ENCODE data around the gene RPS27L.

The RPS27L gene

GRCh38 chr15:63188247-63188925, 31.1 kb upstream of the RPS27L start:
- peak in 1 of 2 donors; percentile 34 for DNase-seq (ENCODE audit: low read depth in 2 of 2)

- no peak for DNase-seq (ENCODE audit: low read depth in 2 of 2)
Measured at GRCh38 chr15:63187589-63188226, 30.4 kb upstream of the RPS27L start.

DNA sequence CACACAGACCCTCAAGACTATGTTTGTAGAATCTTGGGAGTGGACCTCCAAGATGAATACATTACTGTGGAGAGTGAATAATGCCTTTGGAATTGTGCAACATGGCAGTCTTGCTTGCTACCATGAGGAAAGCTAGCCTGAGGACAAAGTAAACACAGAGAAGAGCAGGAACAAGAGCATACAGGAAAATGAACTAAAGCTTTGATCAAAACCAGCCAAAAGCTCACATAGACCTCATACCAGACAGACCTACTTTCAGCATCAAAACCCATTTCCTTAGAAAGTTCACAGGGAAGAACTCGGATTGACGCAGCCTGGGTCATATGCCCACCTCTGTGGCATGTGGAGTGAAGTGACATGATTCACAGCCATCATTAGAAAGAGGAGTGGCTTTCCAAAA, 28.8 kb upstream of the RPS27L start:
- no peak for DNase-seq (ENCODE audit: low read depth in 2 of 2)

DNA sequence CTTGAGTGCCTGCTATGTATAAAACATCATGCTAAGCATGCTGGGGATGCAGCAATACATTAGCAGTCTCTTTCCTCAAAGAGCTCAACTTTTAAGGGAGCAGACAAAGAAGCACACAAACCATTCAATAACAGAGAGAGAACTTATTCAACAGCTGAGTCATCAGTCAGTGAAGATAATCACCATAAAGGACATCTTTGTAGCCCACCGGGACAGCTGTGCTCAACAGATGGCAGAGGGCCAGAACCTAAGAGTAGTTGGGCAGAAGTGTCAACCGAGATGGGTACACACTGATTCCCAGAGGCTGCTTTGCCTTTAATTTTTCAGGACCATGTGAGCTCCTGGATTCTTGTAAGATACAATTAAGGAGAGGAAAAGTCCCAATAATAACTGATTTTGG, 27.9 kb upstream of the RPS27L start:
- DNase-seq (ENCODE audit: low read depth in 2 of 2): no peak

DNA sequence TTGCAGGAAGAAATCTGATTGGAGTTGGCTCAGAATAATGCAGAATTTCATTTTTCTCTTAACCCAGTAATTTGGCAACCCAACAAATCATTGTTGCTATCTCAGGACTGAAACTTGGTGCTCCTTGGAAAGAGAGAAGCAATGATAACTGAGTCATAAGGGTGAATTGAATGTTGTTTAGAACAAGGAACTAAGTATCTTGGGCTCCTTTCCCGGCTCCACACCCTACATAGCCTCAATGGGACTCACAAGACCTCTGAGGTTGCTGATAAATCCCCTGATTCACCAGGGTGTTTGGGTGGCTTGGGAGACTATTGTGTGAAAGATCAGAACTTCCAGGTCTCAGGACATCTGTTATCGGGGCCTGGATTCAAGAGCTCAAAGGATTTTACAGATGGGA, 24.4 kb upstream of the RPS27L start:
- no peak for DNase-seq (ENCODE audit: low read depth in 2 of 2)

- DNase-seq (ENCODE audit: low read depth in 2 of 2): no peak
Measured at GRCh38 chr15:63180746-63181145, 23.5 kb upstream of the RPS27L start.

DNA sequence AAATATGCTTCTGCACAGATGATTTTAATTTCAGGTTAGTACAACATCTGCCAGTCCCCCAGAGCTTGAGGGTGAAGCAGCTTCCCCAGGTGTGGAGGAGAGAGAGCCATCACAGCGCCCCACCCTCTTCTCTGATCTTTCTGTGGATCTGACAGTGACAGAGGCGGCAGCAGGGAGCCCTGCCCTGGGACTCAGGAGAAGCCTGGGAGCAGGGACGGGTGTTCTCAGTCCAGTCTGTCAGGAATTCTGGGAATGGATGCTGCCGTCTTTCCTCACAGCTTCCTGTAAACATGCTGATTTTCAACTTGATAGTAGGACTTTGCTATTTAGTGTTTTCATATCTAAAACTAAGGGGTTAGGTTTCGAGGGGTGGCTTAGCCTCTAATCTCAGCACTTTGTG, 20.8 kb upstream of the RPS27L start:
- no peak for DNase-seq (ENCODE audit: low read depth in 2 of 2)

- no peak for DNase-seq (ENCODE audit: low read depth in 2 of 2)
Measured at GRCh38 chr15:63176302-63176701, 19.0 kb upstream of the RPS27L start.

- no peak for DNase-seq (ENCODE audit: low read depth in 2 of 2)
Measured at GRCh38 chr15:63172851-63173451, 15.7 kb upstream of the RPS27L start.

- no peak for DNase-seq (ENCODE audit: low read depth in 2 of 2)
Measured at GRCh38 chr15:63172376-63172775, 15.1 kb upstream of the RPS27L start.

GRCh38 chr15:63169788-63170187, 12.5 kb upstream of the RPS27L start:
- no peak for DNase-seq (ENCODE audit: low read depth in 2 of 2)

- DNase-seq (ENCODE audit: low read depth in 2 of 2): no peak
Measured at GRCh38 chr15:63166219-63166618, 8.9 kb upstream of the RPS27L start.

DNA sequence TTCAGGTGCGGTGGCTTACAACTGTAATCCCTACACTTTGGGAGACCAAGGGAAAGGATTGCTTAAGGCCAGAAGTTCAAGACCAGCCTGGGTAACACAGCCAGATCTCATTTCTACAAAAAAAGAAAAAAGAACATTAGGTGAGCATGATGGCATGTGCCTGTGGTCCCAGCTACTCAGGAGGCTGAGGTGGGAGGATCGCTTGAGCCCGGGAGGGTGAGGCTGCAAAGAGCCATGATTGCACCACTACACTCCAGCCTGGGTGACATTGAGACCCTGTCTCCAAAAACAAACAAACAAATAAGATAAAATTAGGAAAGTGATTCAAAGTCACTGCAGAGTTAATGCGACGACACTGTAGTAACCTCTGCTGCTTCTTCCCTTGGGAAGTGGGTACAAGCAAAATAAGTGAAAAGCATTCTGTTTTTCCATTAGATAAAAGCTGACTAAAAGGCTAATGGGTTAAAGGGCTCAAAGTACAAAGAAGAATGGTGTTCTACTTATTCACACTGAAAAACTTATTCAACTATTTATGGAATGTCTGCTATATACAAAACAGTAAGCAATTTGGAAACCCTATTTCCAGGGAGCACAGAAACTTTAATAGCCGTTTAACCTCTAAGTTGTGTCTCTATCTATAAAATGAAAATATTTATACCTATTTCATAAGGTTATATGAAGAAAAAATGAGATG, 8.0 kb upstream of the RPS27L start:
- no peak for DNase-seq (ENCODE audit: low read depth in 2 of 2)

GRCh38 chr15:63163217-63163616, 5.9 kb upstream of the RPS27L start:
- no peak for DNase-seq (ENCODE audit: low read depth in 2 of 2)

DNA sequence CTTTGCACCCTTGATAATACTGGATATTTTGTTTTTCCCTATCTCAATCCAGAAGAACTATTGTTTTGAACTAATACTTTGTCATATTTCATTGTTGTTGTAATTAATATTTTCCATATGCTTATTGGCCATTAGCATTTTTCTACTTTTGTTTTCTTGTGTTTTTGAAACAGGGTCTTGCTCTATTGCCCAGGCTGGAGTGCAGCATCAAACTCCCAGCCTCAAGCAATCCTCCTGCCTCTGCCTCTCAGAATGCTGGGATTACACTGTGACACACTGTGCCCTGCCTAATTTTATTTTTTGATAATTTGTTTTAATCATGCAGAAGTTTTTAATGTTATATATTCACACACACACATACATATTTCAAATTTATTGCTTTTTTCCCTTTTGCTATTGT, 3.4 kb upstream of the RPS27L start:
- DNase-seq (ENCODE audit: low read depth in 2 of 2): no peak

DNA sequence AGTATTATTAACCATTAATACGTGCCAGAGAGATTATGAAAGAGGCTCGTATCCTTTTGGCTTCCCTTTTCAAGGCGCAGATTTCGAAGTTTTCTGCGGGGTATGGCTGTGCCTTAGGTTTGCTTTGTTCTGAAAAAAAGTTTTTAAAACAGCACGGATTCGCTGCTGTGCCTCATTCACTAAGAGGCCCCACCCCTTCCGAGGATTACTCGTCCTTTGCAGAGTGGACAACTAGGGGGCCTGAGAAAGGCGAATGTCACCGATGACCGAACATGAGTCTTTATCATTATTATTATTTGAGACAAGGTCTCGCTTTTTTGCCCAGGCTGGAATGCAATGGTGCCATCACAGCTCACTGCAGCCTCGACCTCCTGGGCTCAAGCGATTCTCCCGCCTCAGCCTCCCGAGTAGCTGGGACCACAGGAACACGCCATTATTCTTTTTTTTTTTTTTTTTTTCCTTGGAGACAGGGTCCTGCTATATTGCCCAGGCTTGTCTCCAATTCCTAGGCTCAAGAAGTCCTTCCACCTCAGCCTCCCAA, 684 bp upstream of the RPS27L start:
- peak in 1 of 2 donors; percentile 26 for DNase-seq (ENCODE audit: low read depth in 2 of 2)

GRCh38 chr15:63156755-63157117, 541 bp downstream of the RPS27L start:
- DNase-seq (ENCODE audit: low read depth in 2 of 2): no peak

DNA sequence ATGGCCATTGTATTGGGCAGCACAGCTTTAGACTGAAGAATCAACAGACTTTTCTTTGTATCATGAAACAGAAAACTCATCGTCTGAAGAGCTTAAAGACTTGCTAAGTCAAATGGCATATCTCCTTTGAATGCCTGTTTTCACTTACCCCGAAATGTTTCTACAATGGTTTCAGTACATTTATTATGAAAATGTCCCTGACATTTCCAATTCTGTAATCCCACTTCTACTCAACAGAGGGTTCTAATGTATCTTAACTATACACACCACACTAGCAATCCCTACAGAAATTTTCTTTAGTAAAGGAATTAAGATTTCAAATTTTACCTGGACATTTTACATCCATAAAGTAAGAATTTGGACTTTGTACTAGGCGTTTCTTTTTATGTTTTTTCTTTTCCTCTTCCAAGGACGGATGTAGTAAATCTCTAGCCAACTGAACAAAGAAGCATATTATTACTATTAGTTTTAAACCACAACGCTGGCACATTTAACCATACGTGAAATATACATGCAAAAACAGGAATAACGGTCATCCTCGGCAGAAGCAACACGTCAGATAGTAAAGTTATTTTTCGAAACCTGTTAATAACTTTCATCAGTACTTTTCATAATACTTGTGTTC, 1.1 kb downstream of the RPS27L start:
- no peak for DNase-seq (ENCODE audit: low read depth in 2 of 2)

DNA sequence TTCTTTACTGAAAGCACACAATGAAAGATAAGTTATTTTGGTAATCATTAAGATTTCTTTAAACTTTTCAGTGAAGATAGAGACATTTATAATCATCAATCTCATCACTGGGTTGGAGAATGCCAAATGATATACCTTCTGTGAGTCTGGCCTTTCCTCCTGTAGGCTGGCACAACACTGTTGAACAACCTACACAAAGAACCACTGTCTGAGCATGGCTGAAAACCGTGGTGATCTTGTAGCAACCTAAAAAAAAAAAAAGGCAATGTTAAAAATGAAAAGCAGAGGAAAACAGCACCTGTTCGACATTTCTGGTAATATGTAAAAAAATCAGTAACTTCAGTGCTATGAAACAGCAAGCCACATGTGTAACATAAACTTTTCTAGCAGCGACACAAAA, 1.8 kb downstream of the RPS27L start:
- DNase-seq (ENCODE audit: low read depth in 2 of 2): no peak

- no peak for DNase-seq (ENCODE audit: low read depth in 2 of 2)
Measured at GRCh38 chr15:63151665-63152064, 5.6 kb downstream of the RPS27L start.

GRCh38 chr15:63146684-63147083, 10.6 kb downstream of the RPS27L start:
- DNase-seq (ENCODE audit: low read depth in 2 of 2): no peak

DNA sequence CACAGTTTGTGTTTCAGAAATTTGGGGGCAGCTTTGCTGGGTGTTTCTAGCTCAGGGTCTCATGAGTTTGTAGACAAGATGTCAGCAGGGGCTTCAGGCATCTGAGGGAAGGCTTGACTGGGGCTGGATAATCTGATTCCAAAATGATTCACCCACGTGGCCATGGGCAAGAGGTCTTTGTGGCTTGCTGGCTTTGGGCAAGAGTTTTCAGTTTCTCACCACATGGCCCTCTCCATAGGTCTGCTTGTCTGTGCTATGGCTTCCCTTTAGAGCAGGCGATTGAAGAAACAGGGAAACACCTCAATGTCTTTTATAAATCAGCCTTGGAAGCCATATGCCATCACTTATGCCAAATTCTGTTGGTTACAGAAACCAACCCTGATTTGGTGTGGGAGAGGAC, 11.9 kb downstream of the RPS27L start:
- DNase-seq (ENCODE audit: low read depth in 2 of 2): no peak

All from stimulated activated CD4-positive, alpha-beta T cell treated with anti-CD3 and anti-CD28 coated beads, Interleukin-4, amount 100 ng/mL, for 48 hours (primary cell).